Fibroblast of skin of scalp (primary cell): ENCODE results near the gene TNNI3.
A peak's percentile ranks its signal among the peaks of the same experiment; 100 is the strongest.
"Not testable (repeated sequence)": the region's sequence is repeated elsewhere in the genome, so short reads cannot be mapped to it uniquely, and the experiment has no call there.

Experiments
- DNase-seq: peaks from one replicate; pipeline ENCODE4 v3.0.0-alpha.2; 2013

The TNNI3 gene

DNA sequence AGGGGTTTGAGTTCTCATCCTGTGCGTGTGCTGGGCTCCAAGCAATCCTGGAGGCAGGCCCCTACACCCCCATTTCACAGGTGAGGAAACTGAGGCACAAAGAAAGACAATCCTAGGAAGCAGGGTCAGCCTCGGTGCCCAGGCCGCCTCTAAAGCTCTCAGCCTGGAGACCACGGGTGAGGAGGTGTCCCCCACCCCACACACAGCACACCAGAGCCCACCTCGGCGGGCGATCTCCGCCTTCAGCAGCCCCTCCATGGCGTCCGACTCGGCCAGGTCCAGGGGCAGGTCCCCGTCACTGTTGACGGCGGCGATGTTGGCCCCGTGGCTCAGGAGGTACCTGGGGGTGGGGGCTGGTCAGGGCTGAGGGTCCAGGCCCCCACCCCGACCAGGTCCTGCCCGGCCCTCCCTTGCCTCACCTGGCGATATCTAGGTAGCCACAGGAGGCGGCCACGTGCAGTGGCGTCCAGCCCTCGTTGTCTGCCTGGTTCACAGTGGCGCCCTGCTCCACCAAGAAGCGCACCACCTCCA lies 45.2 kb downstream of the TNNI3 start:
- no peak for DNase-seq

DNA sequence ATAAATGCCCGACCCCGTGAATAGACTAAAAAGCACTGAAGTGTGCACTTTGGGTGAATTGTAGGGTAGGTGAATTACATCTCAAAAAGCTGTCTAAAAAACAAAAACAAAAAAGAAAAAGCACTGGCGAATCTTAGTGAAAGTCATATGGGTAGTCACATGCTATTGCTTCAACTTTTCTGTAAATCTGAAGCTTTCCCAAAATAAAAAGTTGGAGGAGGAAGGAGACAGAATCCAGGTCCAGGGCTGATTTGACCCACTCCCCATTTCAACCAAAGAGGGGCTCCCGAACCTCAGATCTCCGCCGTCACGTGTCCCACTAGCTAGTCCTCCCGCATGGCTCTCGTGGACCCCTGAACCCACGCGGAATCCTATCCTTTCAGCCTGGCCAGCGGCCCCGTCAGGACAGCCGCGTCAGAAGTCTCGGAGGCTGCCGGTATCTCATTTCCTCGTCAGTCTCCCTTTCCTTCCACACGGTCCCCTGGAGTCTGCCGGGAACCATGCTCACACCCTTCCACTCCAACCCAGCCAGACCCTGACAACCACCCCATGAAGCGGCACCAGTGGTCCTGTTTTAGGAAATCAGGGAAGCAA lies 46.2 kb downstream of the TNNI3 start:
- DNase-seq: no peak

DNA sequence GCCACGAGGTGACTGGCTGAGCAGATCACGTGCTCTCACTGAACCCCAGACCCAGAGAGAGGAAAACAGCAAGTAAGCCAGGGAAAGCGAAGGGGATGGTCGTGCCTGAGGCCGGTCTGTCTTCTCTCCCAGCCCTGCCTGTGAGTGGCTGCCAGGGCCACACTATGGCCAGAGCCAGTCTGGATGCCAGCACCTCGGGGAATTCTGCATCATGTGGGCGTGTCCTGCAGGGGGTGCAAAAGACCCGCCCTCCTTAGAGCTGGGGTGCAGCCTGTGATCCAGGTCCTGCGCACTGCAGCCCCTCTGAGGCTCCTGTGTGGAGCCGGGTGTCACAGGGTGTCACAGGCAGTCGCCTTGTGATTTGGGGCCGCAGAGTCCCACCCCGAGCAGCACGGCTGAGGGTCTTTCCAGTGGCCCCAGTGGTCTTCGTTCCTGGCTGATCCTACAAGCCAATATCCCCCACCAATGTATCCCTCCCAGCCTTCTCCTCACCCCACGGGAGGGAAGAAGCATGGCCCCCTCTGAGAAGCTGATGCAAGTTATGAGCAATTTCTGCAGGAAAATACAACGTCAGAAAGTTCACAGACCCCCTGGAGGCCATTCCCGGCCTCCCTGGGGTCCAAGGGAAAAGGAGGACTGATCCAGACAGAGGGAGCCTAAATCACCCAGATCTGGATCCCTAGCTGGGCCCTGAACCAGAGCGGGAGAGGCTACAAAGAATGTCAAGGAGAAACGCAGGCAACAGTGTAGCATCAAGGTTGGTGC lies 47.8 kb downstream of the TNNI3 start:
- DNase-seq: peak; percentile 44

DNA sequence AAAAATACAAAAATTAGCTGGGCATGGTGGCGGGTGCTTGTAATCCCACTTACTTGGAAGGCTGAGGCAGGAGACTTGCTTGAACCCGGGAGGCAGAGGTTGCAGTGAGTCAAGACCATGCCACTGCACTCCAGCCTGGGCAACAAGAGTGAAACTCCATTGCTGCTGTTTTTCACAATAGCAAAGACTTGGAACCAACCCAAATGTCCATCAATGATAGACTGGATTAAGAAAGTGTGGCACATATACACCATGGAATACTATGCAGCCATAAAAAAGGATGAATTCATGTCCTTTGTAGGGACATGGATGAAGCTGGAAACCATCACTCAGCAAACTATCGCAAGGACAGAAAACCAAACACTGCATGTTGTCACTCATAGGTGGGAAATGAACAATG lies 50.3 kb downstream of the TNNI3 start:
- DNase-seq: not testable (repeated sequence)

DNA sequence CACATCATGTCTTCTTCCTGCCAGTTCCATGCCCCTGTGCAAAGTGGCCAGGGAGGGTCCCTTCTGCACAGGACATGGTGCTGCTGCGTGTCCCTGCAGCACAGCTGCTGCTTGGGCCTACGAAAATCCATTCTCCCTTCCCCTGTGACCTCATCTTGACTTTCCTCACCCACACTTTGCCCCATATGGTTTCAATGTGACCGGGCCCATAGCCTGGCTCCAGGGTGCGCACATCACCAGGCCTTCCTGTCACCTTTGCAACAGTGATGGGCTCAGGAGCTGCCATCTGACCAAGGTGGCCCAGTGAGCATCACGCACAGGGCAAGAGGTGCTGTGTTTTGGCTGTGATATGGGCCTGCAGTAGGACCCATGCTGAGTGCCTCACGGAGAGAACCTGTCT lies 50.9 kb downstream of the TNNI3 start:
- no peak for DNase-seq

DNA sequence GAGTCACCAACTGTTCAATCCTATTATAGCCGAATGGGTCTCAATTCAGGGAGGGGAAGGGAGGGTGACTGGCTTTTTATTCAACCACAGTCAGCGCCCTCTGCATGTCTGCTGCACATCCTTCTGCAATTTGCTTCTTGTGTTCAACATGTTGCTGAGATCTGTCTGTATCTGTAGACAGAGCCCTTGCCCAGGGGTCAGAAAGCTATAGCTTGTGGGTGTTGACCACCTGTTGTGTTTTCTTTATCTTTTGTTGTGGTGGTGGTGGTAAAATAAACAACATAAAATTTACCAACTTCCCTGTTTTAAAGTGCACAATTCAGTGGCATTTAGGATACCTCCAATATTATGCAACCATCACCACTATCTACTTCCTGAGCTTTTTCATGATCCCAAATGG lies 52.3 kb downstream of the TNNI3 start:
- DNase-seq: no peak

DNA sequence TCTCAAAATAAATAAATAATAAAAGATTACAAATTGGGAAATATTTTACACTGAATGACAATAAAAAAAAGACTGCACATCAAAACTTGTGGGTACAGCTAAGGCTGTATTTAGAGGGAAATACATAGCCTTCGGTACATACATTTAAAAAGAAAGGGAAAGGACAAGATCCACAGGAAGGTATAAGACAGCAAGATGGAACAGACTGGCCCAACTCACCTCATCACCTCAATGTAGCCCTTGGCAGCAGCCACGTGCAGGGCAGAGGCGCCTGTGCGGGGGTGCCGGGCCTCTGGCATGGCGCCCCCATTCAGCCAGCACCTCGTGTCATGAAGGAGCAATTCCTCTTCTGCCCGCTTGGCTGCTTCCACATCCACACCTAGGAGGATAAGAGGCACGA lies 54.3 kb downstream of the TNNI3 start:
- no peak for DNase-seq
